NB4 (cell line): Measurements from ENCODE around the gene INO80.
A peak's percentile ranks its signal among the peaks of the same experiment; 100 is the strongest.

ENCODE experiments used
- DNase-seq: peaks from one replicate; pipeline ENCODE4 v3.0.0; 2010; ENCODE audit warnings: low read depth
- H3K4me3 ChIP-seq: one replicate; pipeline ENCODE4 v1.5.1; 2011; ENCODE audit warnings: mild to moderate bottlenecking, low read depth, low read length, moderate library complexity
- CTCF ChIP-seq: IDR thresholded peaks from one replicate; pipeline ENCODE4 v1.5.1; 2012; ENCODE audit warnings: low read depth, low read length
- MAX ChIP-seq: IDR thresholded peaks from 2 replicates; pipeline ENCODE4 v1.6.1; 2011; ENCODE audit warnings: low read depth, low read length
- MYC ChIP-seq: IDR thresholded peaks from 2 replicates; pipeline ENCODE4 v1.6.1; 2011; ENCODE audit warnings: low read depth, low read length
- POLR2A ChIP-seq: IDR thresholded peaks from 2 replicates; pipeline ENCODE4 v1.6.1; 2011; ENCODE audit warnings: mild to moderate bottlenecking; ENCODE audit not compliant: insufficient read length; ENCODE audit errors: extremely low read depth

The INO80 gene

GRCh38 chr15:41105348-41106334, 10.4 kb downstream of the INO80 start:
- H3K4me3 ChIP-seq: no peak overlapping the region
- no peak for TF ChIP-seq POLR2A
- TF ChIP-seq CTCF: no peak
- no peak for TF ChIP-seq MYC
- no peak for TF ChIP-seq MAX
- DNase-seq: peak; percentile 63

GRCh38 chr15:41104234-41104633, 11.8 kb downstream of the INO80 start:
- no peak overlapping the region for H3K4me3 ChIP-seq
- no peak for TF ChIP-seq CTCF
- TF ChIP-seq POLR2A: no peak
- no peak for TF ChIP-seq MAX
- TF ChIP-seq MYC: no peak
- DNase-seq: no peak

DNA sequence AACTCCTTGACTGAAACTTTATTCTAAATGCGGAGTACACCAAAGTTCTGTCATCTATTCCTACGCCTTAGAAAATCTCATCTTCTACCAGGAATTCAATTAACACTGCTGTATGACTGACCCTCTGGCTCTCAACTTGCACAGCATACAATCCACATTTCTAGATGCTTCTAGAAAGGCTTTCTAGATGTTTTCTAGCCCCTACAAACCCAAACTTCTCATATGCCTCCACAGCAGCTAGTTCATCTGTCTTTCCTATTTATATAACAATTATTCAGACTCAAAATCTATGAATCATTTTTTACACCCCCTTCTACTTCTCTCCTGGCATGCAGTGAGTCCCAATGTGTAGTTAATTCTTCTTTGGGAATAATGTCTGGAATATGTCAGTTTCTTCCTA, 13.2 kb downstream of the INO80 start:
- no peak overlapping the region for H3K4me3 ChIP-seq
- TF ChIP-seq MAX: no peak
- TF ChIP-seq POLR2A: no peak
- no peak for TF ChIP-seq MYC
- no peak for TF ChIP-seq CTCF
- DNase-seq: no peak

- TF ChIP-seq MAX (no peak), MYC (no peak), CTCF (no peak), POLR2A (no peak)
- no peak overlapping the region for H3K4me3 ChIP-seq
- DNase-seq: no peak
These were observed 19.9 kb downstream of the INO80 start for GRCh38 chr15:41096178-41096577.

DNA sequence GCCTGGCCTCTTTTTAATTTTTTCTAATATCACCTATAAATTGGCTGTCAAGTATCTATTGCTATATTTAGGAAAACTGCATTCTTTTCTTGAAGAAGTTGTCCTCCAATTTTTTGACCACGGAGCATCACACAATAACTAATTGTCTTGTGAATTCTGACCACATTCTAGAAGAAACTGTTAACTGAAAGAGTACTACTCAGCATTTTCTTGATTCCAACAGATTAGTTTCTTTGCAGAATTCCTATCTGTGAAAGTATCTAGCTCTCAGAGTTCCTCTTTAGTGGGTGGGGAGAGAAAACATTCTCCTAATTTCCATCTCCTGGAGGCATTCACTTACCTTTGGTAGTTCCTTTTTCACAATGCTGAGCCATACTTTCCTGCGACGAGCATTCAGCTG, 31.1 kb downstream of the INO80 start:
- no peak for TF ChIP-seq POLR2A
- no peak for TF ChIP-seq MAX
- no peak for TF ChIP-seq CTCF
- no peak for TF ChIP-seq MYC
- H3K4me3 ChIP-seq: no peak overlapping the region
- DNase-seq: no peak
